ENCODE data around the gene AGR3.

The AGR3 gene

DNA sequence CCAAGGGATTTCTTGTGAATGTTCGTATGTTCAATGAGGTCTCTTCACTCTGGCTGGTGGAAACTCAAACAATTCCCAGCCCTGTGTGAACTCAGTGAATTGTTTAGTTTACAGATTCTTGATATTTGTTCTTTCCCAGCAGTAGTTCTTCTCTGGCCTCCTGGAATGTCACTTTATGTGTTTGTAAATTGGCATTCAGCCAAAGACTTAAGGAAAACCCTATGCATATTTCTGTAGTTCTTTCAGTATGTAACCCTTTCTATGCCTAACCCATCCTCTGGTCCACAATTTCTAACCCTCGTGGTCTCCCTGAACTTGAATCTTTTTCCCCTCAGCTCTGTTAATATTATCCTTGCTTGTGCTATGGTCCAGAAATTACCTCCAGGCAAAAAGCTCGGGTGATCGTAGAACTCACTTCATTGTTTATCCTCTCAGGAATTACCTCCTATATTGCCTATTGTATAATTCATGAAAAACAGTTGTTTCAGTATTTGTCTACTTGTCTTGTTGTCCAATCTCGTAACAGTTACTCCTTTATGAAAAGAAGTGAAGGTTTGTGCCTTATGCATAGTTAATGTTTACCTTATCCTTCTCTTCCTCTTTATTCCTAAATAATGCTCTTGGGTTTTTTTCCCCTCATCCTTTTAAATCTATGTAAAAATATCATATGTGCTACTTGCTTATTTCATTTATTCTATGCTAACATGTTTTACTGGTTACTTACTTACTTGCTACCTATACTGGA lies 23.7 kb upstream of the AGR3 start:
- Histone ChIP-seq H3K79me1 (ENCODE audit: low read length) (no peaks in the 10 kb centered on the region), H3K27ac (ENCODE audit: low read depth, low read length) (no peak overlapping the region), H2BK15ac (replicated peaks; ENCODE audit: low read depth) (no peak overlapping the region), H2BK120ac (ENCODE audit: low read depth, low read length) (no peak overlapping the region), H4K5ac (ENCODE audit: low read length) (no peak overlapping the region), H3K4me2 (ENCODE audit: low read length) (no peak overlapping the region), H2BK5ac (ENCODE audit: low read length) (no peak overlapping the region), H3K18ac (ENCODE audit: low read length) (peak overlapping the region; percentile 39), H3K23ac (ENCODE audit: low read length) (no peak overlapping the region), H4K8ac (ENCODE audit: low read depth, low read length) (no peak overlapping the region), H3K4ac (ENCODE audit: low read depth, low read length) (no peak overlapping the region), H3K56ac (ENCODE audit: low read length) (no peak overlapping the region), H3K4me1 (ENCODE audit: control insufficient read depth, low read depth, low read length) (no peaks in the 10 kb centered on the region), H3K9ac (ENCODE audit: low read length) (no peak overlapping the region), H2AK5ac (ENCODE audit: low read length) (no peak overlapping the region), H3K4me3 (ENCODE audit: low read length) (no peak overlapping the region), H3K36me3 (ENCODE audit: control insufficient read depth, insufficient read depth, low read length) (no peaks in the 10 kb centered on the region), H3K79me2 (ENCODE audit: control insufficient read depth, insufficient read depth, low read length) (no peaks in the 10 kb centered on the region), H3K27me3 (ENCODE audit: insufficient read depth, low read length, poor library complexity) (no peaks in the 10 kb centered on the region)
- DNase-seq = peak; percentile 63
- no CpG with 5 or more reads among the region's 5 CpGs for WGBS (ENCODE audit: extremely low coverage, insufficient coverage, low lambda C conversion rate)

GRCh38 chr7:16904076-16904475 lies 22.3 kb upstream of the AGR3 start:
- H3K27ac ChIP-seq (ENCODE audit: low read depth, low read length) = no peak overlapping the region
- H2BK120ac ChIP-seq (ENCODE audit: low read depth, low read length) = no peak overlapping the region
- H2BK15ac ChIP-seq (replicated peaks; ENCODE audit: low read depth) = no peak overlapping the region
- no peak overlapping the region for H3K4me2 ChIP-seq (ENCODE audit: low read length)
- H3K27me3 ChIP-seq (ENCODE audit: insufficient read depth, low read length, poor library complexity) = no peaks in the 10 kb centered on the region
- no peak overlapping the region for H3K9ac ChIP-seq (ENCODE audit: low read length)
- DNase-seq = no peak
- no peaks in the 10 kb centered on the region for H3K36me3 ChIP-seq (ENCODE audit: control insufficient read depth, insufficient read depth, low read length)
- no peak overlapping the region for H3K4ac ChIP-seq (ENCODE audit: low read depth, low read length)
- no CpG with 5 or more reads among the region's 2 CpGs for WGBS (ENCODE audit: extremely low coverage, insufficient coverage, low lambda C conversion rate)
- no peak overlapping the region for H2AK5ac ChIP-seq (ENCODE audit: low read length)
- no peak overlapping the region for H4K8ac ChIP-seq (ENCODE audit: low read depth, low read length)
- H3K18ac ChIP-seq (ENCODE audit: low read length) = no peak overlapping the region
- no peaks in the 10 kb centered on the region for H3K79me1 ChIP-seq (ENCODE audit: low read length)
- H3K23ac ChIP-seq (ENCODE audit: low read length) = no peak overlapping the region
- H4K5ac ChIP-seq (ENCODE audit: low read length) = no peak overlapping the region
- H2BK5ac ChIP-seq (ENCODE audit: low read length) = no peak overlapping the region
- H3K4me3 ChIP-seq (ENCODE audit: low read length) = no peak overlapping the region
- H3K79me2 ChIP-seq (ENCODE audit: control insufficient read depth, insufficient read depth, low read length) = no peaks in the 10 kb centered on the region
- H3K56ac ChIP-seq (ENCODE audit: low read length) = no peak overlapping the region
- H3K4me1 ChIP-seq (ENCODE audit: control insufficient read depth, low read depth, low read length) = no peaks in the 10 kb centered on the region

GRCh38 chr7:16900209-16900768 lies 18.5 kb upstream of the AGR3 start:
- H2AK5ac ChIP-seq (ENCODE audit: low read length) = no peak overlapping the region
- no peaks in the 10 kb centered on the region for H3K36me3 ChIP-seq (ENCODE audit: control insufficient read depth, insufficient read depth, low read length)
- no peak overlapping the region for H2BK15ac ChIP-seq (replicated peaks; ENCODE audit: low read depth)
- no peak overlapping the region for H3K56ac ChIP-seq (ENCODE audit: low read length)
- no peak overlapping the region for H2BK5ac ChIP-seq (ENCODE audit: low read length)
- WGBS (ENCODE audit: extremely low coverage, insufficient coverage, low lambda C conversion rate) = no CpG with 5 or more reads among the region's 4 CpGs
- no peak overlapping the region for H3K4me3 ChIP-seq (ENCODE audit: low read length)
- H3K27me3 ChIP-seq (ENCODE audit: insufficient read depth, low read length, poor library complexity) = no peaks in the 10 kb centered on the region
- H3K4ac ChIP-seq (ENCODE audit: low read depth, low read length) = no peak overlapping the region
- H3K18ac ChIP-seq (ENCODE audit: low read length) = no peak overlapping the region
- no peak overlapping the region for H2BK120ac ChIP-seq (ENCODE audit: low read depth, low read length)
- H3K23ac ChIP-seq (ENCODE audit: low read length) = no peak overlapping the region
- no peak overlapping the region for H3K9ac ChIP-seq (ENCODE audit: low read length)
- DNase-seq = no peak
- no peak overlapping the region for H3K27ac ChIP-seq (ENCODE audit: low read depth, low read length)
- no peak overlapping the region for H4K5ac ChIP-seq (ENCODE audit: low read length)
- no peaks in the 10 kb centered on the region for H3K79me1 ChIP-seq (ENCODE audit: low read length)
- no peaks in the 10 kb centered on the region for H3K4me1 ChIP-seq (ENCODE audit: control insufficient read depth, low read depth, low read length)
- H4K8ac ChIP-seq (ENCODE audit: low read depth, low read length) = no peak overlapping the region
- H3K4me2 ChIP-seq (ENCODE audit: low read length) = no peak overlapping the region
- H3K79me2 ChIP-seq (ENCODE audit: control insufficient read depth, insufficient read depth, low read length) = no peaks in the 10 kb centered on the region

DNA sequence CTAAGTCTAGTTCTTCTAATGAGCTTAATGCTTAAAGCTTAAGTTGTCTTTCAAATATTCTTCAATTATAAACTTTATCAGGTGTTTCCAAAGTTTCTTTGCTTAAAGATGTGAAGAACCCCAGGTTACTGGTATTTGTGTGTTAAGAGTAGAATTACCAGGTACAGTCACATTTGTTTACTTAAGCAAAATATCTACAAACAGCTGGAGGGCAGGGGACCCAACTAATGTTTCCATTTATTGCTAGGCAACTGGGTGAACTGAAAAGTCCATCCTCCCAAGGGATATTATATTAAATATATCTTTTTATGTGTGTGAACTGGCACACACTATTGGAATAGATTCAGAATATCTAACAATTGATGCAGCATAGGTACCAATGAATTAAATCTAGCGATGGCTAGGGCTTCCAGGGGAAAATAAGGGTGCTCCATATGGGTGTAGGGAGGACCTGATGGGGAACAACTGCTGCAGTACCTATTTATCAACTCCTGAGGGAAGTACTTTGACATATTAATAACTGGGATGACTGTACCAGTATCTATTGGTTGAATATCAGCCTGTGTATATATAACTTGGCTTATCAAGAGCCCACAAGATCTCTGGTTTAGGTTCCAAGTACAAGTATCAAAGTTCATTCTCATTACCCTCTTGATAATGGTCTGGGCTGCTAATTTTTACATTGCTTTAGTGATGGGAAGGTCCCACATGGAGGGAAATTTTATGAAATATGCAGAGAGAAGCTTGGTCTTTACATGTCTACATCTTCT lies 10.3 kb upstream of the AGR3 start:
- no peak overlapping the region for H3K4ac ChIP-seq (ENCODE audit: low read depth, low read length)
- no peak overlapping the region for H2AK5ac ChIP-seq (ENCODE audit: low read length)
- H3K4me3 ChIP-seq (ENCODE audit: low read length) = no peak overlapping the region
- no peaks in the 10 kb centered on the region for H3K27me3 ChIP-seq (ENCODE audit: insufficient read depth, low read length, poor library complexity)
- H3K9ac ChIP-seq (ENCODE audit: low read length) = no peak overlapping the region
- WGBS (ENCODE audit: extremely low coverage, insufficient coverage, low lambda C conversion rate) = no CpG with 5 or more reads among the region's 1 CpG
- no peak overlapping the region for H4K8ac ChIP-seq (ENCODE audit: low read depth, low read length)
- H3K79me1 ChIP-seq (ENCODE audit: low read length) = no peaks in the 10 kb centered on the region
- H3K4me1 ChIP-seq (ENCODE audit: control insufficient read depth, low read depth, low read length) = no peaks in the 10 kb centered on the region
- DNase-seq = no peak
- no peak overlapping the region for H3K23ac ChIP-seq (ENCODE audit: low read length)
- H3K79me2 ChIP-seq (ENCODE audit: control insufficient read depth, insufficient read depth, low read length) = no peaks in the 10 kb centered on the region
- H3K56ac ChIP-seq (ENCODE audit: low read length) = no peak overlapping the region
- H3K4me2 ChIP-seq (ENCODE audit: low read length) = no peak overlapping the region
- H2BK15ac ChIP-seq (replicated peaks; ENCODE audit: low read depth) = no peak overlapping the region
- no peak overlapping the region for H3K18ac ChIP-seq (ENCODE audit: low read length)
- no peaks in the 10 kb centered on the region for H3K36me3 ChIP-seq (ENCODE audit: control insufficient read depth, insufficient read depth, low read length)
- H3K27ac ChIP-seq (ENCODE audit: low read depth, low read length) = no peak overlapping the region
- H2BK120ac ChIP-seq (ENCODE audit: low read depth, low read length) = no peak overlapping the region
- H4K5ac ChIP-seq (ENCODE audit: low read length) = no peak overlapping the region
- H2BK5ac ChIP-seq (ENCODE audit: low read length) = no peak overlapping the region

GRCh38 chr7:16891338-16891737 lies 9.6 kb upstream of the AGR3 start:
- Histone ChIP-seq H3K4me2 (ENCODE audit: low read length) (no peak overlapping the region), H3K36me3 (ENCODE audit: control insufficient read depth, insufficient read depth, low read length) (no peaks in the 10 kb centered on the region), H3K4me1 (ENCODE audit: control insufficient read depth, low read depth, low read length) (no peaks in the 10 kb centered on the region), H3K18ac (ENCODE audit: low read length) (no peak overlapping the region), H2BK120ac (ENCODE audit: low read depth, low read length) (no peak overlapping the region), H3K23ac (ENCODE audit: low read length) (no peak overlapping the region), H3K27me3 (ENCODE audit: insufficient read depth, low read length, poor library complexity) (no peaks in the 10 kb centered on the region), H3K9ac (ENCODE audit: low read length) (no peak overlapping the region), H3K79me2 (ENCODE audit: control insufficient read depth, insufficient read depth, low read length) (no peaks in the 10 kb centered on the region), H2BK5ac (ENCODE audit: low read length) (no peak overlapping the region), H3K56ac (ENCODE audit: low read length) (no peak overlapping the region), H3K79me1 (ENCODE audit: low read length) (no peaks in the 10 kb centered on the region), H4K5ac (ENCODE audit: low read length) (no peak overlapping the region), H2BK15ac (replicated peaks; ENCODE audit: low read depth) (no peak overlapping the region), H3K4me3 (ENCODE audit: low read length) (no peak overlapping the region), H3K27ac (ENCODE audit: low read depth, low read length) (no peak overlapping the region), H3K4ac (ENCODE audit: low read depth, low read length) (no peak overlapping the region), H4K8ac (ENCODE audit: low read depth, low read length) (no peak overlapping the region), H2AK5ac (ENCODE audit: low read length) (no peak overlapping the region)
- no CpG with 5 or more reads among the region's 2 CpGs for WGBS (ENCODE audit: extremely low coverage, insufficient coverage, low lambda C conversion rate)
- peak; percentile 76 for DNase-seq

Measured in mesendoderm (in vitro differentiated cells).